Stimulated activated CD4-positive, alpha-beta T cell treated with anti-CD3 and anti-CD28 coated beads, Interleukin-12 subunit alpha, Interleukin-12 subunit beta, amount 100 ng/mL, for 4 hours (primary cell): Measurements from ENCODE around the gene POLR2L.

Source experiments
- DNase-seq: peaks from one replicate; pipeline ENCODE4 v3.0.0-alpha.2; 2020

The POLR2L gene

GRCh38 chr11:868394-868793 is 26.1 kb upstream of the POLR2L start:
- DNase-seq = no peak

- no peak for DNase-seq
Measured at GRCh38 chr11:867856-868358, 25.6 kb upstream of the POLR2L start.

- DNase-seq = no peak
Measured at GRCh38 chr11:866481-866880, 24.2 kb upstream of the POLR2L start.

GRCh38 chr11:865462-866430 is 23.4 kb upstream of the POLR2L start:
- no peak for DNase-seq

- no peak for DNase-seq
Measured at GRCh38 chr11:864898-865297, 22.6 kb upstream of the POLR2L start.

GRCh38 chr11:863910-864827 is 21.8 kb upstream of the POLR2L start:
- no peak for DNase-seq

GRCh38 chr11:863023-863909 is 20.9 kb upstream of the POLR2L start:
- DNase-seq = no peak

- no peak for DNase-seq
Measured at GRCh38 chr11:862696-863022, 20.3 kb upstream of the POLR2L start.

- DNase-seq = no peak
Measured at GRCh38 chr11:862081-862661, 19.8 kb upstream of the POLR2L start.

GRCh38 chr11:861105-861479 is 18.8 kb upstream of the POLR2L start:
- no peak for DNase-seq

- DNase-seq = no peak
Measured at GRCh38 chr11:860234-861104, 18.1 kb upstream of the POLR2L start.

- no peak for DNase-seq
Measured at GRCh38 chr11:859394-860131, 17.2 kb upstream of the POLR2L start.

GRCh38 chr11:858762-859339 is 16.5 kb upstream of the POLR2L start:
- DNase-seq = no peak

GRCh38 chr11:858053-858761 is 15.9 kb upstream of the POLR2L start:
- no peak for DNase-seq

- DNase-seq = no peak
Measured at GRCh38 chr11:856397-856796, 14.1 kb upstream of the POLR2L start.

GRCh38 chr11:855796-856195 is 13.5 kb upstream of the POLR2L start:
- DNase-seq = no peak

- DNase-seq = no peak
Measured at GRCh38 chr11:855330-855674, 13.0 kb upstream of the POLR2L start.

GRCh38 chr11:854601-855329 is 12.4 kb upstream of the POLR2L start:
- DNase-seq = no peak
